Gastroesophageal sphincter (tissue), 4 donors: ENCODE results near the gene ZSCAN16. TPM values are rescaled to one million over a fixed set of nuclear protein-coding genes. Genes with fewer than 3 reads are reported as not detected.

ENCODE experiments used
- ATAC-seq: fragments of 150-250 bp; one replicate; pipeline ENCODE4 v1.9.1; 2016; ENCODE audit warnings: mild to moderate bottlenecking, moderate library complexity
- H3K27ac ChIP-seq, 4 donors: fragments of 200-600 bp; sonication (generic) in 3 of 4; 1 replicate in 3 of 4; 2 replicates in 1 of 4; pipeline ENCODE4 v1.5.1; 2016 to 2019
- H3K27me3 ChIP-seq: fragments of 200-600 bp; sonication (generic); one replicate; pipeline ENCODE4 v1.5.1; 2019
- H3K36me3 ChIP-seq, 2 donors: fragments of 200-600 bp; sonication (generic); one replicate each; pipeline ENCODE4 v1.5.1; 2019; ENCODE audit warnings: control low read depth in 1 of 2
- H3K4me1 ChIP-seq, 3 donors: fragments of 200-600 bp; sonication (generic); 1 replicate in 2 of 3; 2 replicates in 1 of 3; pipeline ENCODE4 v1.5.1; 2016 to 2019; ENCODE audit warnings: control low read depth in 2 of 3
- H3K4me3 ChIP-seq, 2 donors: fragments of 200-600 bp; sonication (generic); one replicate each; pipeline ENCODE4 v1.5.1; 2019; ENCODE audit warnings: mild to moderate bottlenecking in 1 of 2, moderate library complexity in 1 of 2
- H3K9me3 ChIP-seq, 3 donors: fragments of 200-600 bp; sonication (generic); one replicate each; pipeline ENCODE4 v1.5.1; 2017 to 2019; ENCODE audit warnings: control low read depth in 2 of 3
- EP300 ChIP-seq: sonication (generic); formaldehyde crosslinking; IDR thresholded peaks from one replicate; pipeline ENCODE4 v1.6.1; 2017; ENCODE audit warnings: antibody characterized with exemption, mild to moderate bottlenecking
- POLR2A ChIP-seq, 2 donors: fragments of 450-650 bp; IDR thresholded peaks; one replicate each; pipeline ENCODE4 v1.6.1; 2017; ENCODE audit warnings: antibody characterized with exemption in 2 of 2, mild to moderate bottlenecking in 2 of 2, moderate library complexity in 1 of 2
- POLR2AphosphoS5 ChIP-seq: sonication (generic); formaldehyde crosslinking; IDR thresholded peaks from one replicate; pipeline ENCODE4 v1.6.1; 2017; ENCODE audit warnings: antibody characterized with exemption
- WGBS, 2 donors: methylation state at CpG; one replicate each; pipeline ENCODE4 v1.1.5; 2018; ENCODE audit warnings: low coverage in 1 of 2; 5-methylcytosine and 5-hydroxymethylcytosine counted together
- total RNA-seq, 4 donors: library from RNA; depleted of rRNA; stranded (reverse); fragments of >200 nt; gene quantifications; one replicate each; pipeline ENCODE4 v1.1.0, GENCODE V29; 2016
- TF ChIP-seq, protein P1 (sequence below), 4 experiments: fragments of 200-600 bp in 2 of 4; fragments of 450-650 bp in 2 of 4; sonication (generic) in 1 of 4; IDR thresholded peaks; one replicate each; pipeline ENCODE4 v1.5.1; 2017 to 2019; ENCODE audit warnings: antibody characterized with exemption in 4 of 4, mild to moderate bottlenecking in 2 of 4, moderate library complexity in 2 of 4

The ZSCAN16 gene
- total RNA-seq, 4 donors from 2014 or later: 4.4 to 7.1 (median 5.0) TPM

DNA sequence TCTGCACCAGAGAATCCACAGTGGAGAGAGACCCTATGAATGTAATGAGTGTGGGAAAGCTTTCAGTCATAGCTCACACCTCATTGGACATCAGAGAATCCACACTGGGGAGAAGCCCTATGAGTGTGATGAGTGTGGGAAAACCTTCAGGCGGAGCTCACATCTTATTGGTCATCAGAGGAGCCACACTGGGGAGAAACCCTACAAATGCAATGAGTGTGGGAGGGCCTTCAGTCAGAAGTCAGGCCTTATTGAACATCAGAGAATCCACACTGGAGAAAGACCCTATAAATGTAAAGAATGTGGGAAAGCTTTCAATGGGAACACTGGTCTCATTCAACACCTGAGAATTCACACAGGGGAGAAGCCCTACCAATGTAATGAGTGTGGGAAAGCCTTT lies 29.1 kb downstream of the ZSCAN16 start:
- Histone ChIP-seq H3K9me3 (no peaks in the 10 kb centered on the region), H3K4me1 (no peaks in the 10 kb centered on the region), H3K4me3 (no peak overlapping the region), H3K36me3 (peaks cover 6 to 99% of the 10 kb centered on the region in 2 donors), H3K27ac (no peak overlapping the region), H3K27me3 (no peaks in the 10 kb centered on the region)
- no CpG with 5 or more reads among the region's 1 CpG for WGBS, 2 donors
- TF ChIP-seq, protein P1, sequence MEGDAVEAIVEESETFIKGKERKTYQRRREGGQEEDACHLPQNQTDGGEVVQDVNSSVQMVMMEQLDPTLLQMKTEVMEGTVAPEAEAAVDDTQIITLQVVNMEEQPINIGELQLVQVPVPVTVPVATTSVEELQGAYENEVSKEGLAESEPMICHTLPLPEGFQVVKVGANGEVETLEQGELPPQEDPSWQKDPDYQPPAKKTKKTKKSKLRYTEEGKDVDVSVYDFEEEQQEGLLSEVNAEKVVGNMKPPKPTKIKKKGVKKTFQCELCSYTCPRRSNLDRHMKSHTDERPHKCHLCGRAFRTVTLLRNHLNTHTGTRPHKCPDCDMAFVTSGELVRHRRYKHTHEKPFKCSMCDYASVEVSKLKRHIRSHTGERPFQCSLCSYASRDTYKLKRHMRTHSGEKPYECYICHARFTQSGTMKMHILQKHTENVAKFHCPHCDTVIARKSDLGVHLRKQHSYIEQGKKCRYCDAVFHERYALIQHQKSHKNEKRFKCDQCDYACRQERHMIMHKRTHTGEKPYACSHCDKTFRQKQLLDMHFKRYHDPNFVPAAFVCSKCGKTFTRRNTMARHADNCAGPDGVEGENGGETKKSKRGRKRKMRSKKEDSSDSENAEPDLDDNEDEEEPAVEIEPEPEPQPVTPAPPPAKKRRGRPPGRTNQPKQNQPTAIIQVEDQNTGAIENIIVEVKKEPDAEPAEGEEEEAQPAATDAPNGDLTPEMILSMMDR (IDR thresholded peaks at IDR 0.05): no peak
- TF ChIP-seq POLR2A (IDR thresholded peaks at IDR 0.05) (no peak), POLR2AphosphoS5 (no peak), EP300 (no peak)
- ATAC-seq: no peak

DNA sequence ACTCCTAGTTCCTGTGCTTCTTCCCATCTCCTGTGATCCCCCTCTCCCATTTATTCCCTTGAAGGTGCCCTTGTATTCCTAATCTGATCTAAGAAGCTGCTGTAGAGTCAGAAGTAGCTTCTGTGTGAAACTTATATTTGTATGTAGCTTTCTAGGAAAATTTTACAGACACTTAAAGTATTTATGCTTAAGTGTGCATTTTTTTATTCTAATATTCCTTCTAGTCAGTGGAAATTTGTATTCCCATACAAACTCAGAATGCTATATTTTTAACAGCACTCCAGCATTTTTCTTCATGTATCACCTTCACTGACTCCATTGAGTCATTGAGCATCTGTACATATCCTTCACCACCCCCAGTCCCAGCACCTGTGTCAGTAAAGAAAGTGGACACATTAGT lies 29.9 kb downstream of the ZSCAN16 start:
- TF ChIP-seq POLR2A (IDR thresholded peaks at IDR 0.05): no peak
- no peak for TF ChIP-seq EP300
- TF ChIP-seq, protein P1 (IDR thresholded peaks at IDR 0.05): no peak
- TF ChIP-seq POLR2AphosphoS5: no peak
- Histone ChIP-seq H3K4me1 (no peaks in the 10 kb centered on the region), H3K27ac (no peak overlapping the region), H3K4me3 (no peak overlapping the region), H3K27me3 (no peaks in the 10 kb centered on the region), H3K9me3 (no peaks in the 10 kb centered on the region), H3K36me3 (peaks cover 6 to 98% of the 10 kb centered on the region in 2 donors)
- no peak for ATAC-seq

DNA sequence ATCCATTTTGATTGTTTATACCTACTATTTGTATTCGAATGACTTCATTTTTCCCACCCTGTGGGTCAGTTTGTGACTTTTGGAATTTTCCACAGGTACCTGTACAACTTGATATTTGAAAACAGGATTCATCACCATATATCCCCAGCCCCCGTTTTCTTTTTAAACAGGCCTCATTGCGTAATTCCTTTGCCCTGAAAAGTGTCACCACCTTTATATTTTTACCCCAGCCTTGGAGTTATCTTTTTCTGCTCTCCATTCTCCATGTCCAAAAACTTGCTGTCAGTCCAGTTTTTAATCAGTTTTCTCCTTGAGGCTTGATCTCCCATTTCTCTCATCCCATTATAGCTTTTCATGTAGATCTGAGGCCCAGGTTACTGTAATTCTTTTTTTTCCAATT lies 33.9 kb downstream of the ZSCAN16 start:
- Histone ChIP-seq H3K27ac (no peak overlapping the region), H3K27me3 (no peaks in the 10 kb centered on the region), H3K36me3 (peaks cover 0 to 59% of the 10 kb centered on the region in 2 donors), H3K9me3 (no peaks in the 10 kb centered on the region), H3K4me3 (no peak overlapping the region), H3K4me1 (peaks cover 0 to 10% (median 3%) of the 10 kb centered on the region in 3 donors)
- TF ChIP-seq, protein P1 (IDR thresholded peaks at IDR 0.05): no peak
- TF ChIP-seq POLR2A (IDR thresholded peaks at IDR 0.05): no peak
- no peak for TF ChIP-seq POLR2AphosphoS5
- no peak for TF ChIP-seq EP300
- 91 to 96% methylated on average over 3 of the region's 3 CpGs for WGBS, 2 donors
- no peak for ATAC-seq

DNA sequence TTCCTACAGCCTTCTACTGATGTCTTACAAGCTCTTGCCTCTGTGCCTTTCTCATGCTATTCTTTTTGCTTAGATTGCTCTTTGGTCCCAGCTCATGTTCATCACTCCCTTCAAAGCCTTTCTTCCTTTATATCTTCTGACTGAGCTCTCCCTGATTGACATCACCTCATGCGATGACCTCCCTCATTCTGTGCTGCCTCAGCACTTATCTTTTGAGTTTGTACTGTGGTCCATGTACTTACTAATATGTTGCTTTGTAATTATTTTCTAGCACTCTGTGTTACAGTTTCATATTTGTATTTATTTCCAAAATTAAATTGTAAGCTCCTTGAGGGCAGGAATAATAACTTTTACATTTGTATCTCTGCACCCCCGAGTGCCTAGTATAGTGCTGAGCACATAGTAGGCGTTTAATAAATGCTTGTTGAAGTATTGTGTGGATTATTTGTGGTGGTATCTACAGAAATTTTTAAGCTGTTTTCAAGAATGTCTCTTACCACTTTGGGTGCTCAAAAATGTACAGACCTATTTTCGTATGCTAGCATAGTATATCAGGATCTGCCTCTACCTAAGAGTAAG lies 34.7 kb downstream of the ZSCAN16 start:
- WGBS, 2 donors: 86 to 95% methylated on average over 4 of the region's 4 CpGs
- Histone ChIP-seq H3K4me1 (peaks cover 0 to 10% (median 3%) of the 10 kb centered on the region in 3 donors), H3K27ac (no peak overlapping the region), H3K36me3 (peaks cover 0 to 51% of the 10 kb centered on the region in 2 donors), H3K9me3 (no peaks in the 10 kb centered on the region), H3K27me3 (no peaks in the 10 kb centered on the region), H3K4me3 (no peak overlapping the region)
- ATAC-seq: no peak
- TF ChIP-seq EP300 (no peak), POLR2A (IDR thresholded peaks at IDR 0.05) (no peak), POLR2AphosphoS5 (no peak)
- TF ChIP-seq, protein P1 (IDR thresholded peaks at IDR 0.05): no peak

DNA sequence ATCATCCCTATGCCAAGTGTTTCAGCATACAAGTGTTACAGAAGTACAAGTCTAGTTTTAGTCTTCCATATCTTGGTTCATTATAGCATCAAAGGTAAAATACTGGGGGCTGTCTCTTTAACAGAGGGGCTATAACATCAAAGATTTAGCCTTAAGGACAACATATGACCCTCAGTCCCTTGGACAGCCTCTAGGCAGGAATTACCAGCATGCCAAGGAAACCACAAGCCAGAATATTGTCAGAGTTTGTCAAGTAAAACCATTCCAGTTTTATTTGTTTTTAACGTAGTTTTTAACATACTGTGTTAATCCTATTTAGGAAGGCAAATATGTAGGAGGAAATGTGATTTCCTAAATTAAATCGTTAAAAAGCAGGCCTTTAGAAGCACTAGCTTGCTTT lies 35.8 kb downstream of the ZSCAN16 start:
- peaks cover 0 to 10% (median 3%) of the 10 kb centered on the region in 3 donors for H3K4me1 ChIP-seq
- H3K9me3 ChIP-seq: no peaks in the 10 kb centered on the region
- 70 to 88% methylated on average over 2 of the region's 2 CpGs for WGBS, 2 donors
- no peak overlapping the region for H3K4me3 ChIP-seq
- H3K36me3 ChIP-seq: peaks cover 0 to 40% of the 10 kb centered on the region in 2 donors
- ATAC-seq: no peak
- H3K27ac ChIP-seq: no peak overlapping the region
- no peaks in the 10 kb centered on the region for H3K27me3 ChIP-seq
- TF ChIP-seq, protein P1 (IDR thresholded peaks at IDR 0.05): no peak
- TF ChIP-seq POLR2AphosphoS5 (no peak), POLR2A (IDR thresholded peaks at IDR 0.05) (no peak), EP300 (no peak)
